Measurements from ENCODE around the gene CNPPD1. TPM values are rescaled to one million over a fixed set of nuclear protein-coding genes. Genes with fewer than 3 reads are reported as not detected.

Gene CNPPD1
- total RNA-seq (2014; rRNA removed; shearing (Covaris generic)): 49.8 and 53.0 TPM in 2 replicates

- peak; percentile 90 for DNase-seq (ENCODE audit: low spot score)
These were observed at the start of gene CNPPD1 for GRCh38 chr2:219176818-219177551. TSS of gene CNPPD1 (minus strand) at chr2:219176925. CDS start at chr2:219176828, 97 bp downstream.

DNA sequence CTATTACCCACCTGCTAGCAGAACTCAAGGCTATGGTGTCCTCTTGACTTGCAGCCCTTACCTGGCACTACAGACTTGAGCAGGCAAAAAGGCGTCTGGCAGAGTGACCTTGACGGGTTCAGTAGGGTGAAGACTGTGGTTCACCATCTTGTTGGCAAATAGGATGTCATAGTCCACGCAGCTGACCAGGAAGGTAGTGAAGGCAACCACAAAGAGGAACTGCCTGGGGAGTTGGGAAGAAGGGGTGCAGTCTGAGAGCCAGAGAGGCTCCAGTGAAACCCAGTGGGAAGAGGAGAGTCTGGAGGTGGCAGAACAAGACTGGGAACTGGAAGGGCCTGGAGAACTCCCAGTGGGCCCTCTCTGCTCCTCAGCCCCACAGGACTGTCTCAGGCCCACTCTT, 48.6 kb upstream of the CNPPD1 start:
- no peak for DNase-seq (ENCODE audit: low spot score)

DNA sequence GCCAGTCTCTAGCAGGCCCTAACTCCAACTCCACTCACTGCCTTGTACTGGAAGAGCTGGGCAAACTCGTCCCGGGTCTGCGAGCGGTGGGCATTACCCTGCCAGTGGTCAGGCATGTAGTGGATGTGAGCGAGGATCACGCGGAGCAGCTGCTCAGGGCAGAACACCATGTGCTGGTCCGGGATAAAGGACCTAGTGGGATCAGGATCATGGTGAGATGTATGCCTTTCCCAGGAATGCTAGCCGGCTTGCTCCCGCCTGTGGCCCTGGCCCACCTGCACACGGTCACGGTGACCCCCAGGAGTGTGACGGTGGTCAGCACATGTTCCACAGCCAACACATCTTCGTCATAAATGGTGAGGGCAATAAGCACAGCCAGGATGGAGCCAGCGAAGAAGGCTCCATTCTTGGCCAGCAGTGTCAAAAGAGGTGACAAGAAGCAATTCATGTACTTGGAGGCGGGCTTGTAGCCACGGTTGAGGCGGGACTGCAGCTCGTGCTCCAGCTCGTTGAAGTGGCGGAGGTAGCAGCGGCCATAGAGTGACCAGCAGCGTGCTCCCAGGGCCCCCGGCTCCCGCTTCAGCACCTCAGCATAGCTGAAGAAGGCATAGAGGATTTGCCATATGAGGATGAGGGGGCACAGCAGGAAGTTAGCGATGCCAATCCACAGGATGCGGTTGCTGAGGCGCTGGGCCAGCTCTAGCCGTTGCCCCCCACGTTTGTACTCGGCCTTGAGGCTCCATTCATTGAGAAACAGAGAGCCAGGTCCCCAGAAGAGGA, 47.3 kb upstream of the CNPPD1 start:
- DNase-seq (ENCODE audit: low spot score): no peak

GRCh38 chr2:219221957-219222518, 45.3 kb upstream of the CNPPD1 start:
- DNase-seq (ENCODE audit: low spot score): no peak

GRCh38 chr2:219220652-219221402, 44.1 kb upstream of the CNPPD1 start:
- no peak for DNase-seq (ENCODE audit: low spot score)

- no peak for DNase-seq (ENCODE audit: low spot score)
These were observed 43.2 kb upstream of the CNPPD1 start for GRCh38 chr2:219219784-219220532.

GRCh38 chr2:219218732-219219701, 42.3 kb upstream of the CNPPD1 start, which contains the start of gene ABCB6:
TSS of gene ABCB6 (minus strand) at chr2:219218958. CDS start at chr2:219218673, 285 bp downstream.
- peak; percentile 89 for DNase-seq (ENCODE audit: low spot score)

DNA sequence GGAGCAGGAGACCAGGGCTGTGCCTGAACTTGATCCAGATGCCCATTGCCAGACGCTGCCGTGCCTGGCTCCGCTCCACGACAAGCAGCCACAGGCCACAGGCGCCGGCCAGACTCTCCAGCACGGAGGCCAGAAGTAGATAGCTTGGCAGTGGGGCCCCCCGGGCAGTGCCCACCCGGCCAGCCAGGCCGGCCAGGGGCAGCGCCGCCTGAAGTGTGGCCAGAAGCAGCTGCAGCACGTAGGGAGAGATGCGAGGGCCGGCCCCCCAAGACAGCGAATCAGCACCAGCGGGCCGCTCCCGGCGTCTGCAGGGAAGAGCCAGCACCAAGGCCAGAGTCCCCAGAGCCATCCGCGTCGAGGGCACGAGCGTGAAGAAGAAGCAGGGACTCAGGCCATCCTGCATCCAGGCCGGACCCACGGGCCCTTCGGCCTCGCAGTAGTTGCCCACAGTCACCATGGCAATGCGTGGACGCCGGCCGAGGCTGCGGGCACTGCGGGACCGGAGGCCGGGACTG, 41.5 kb upstream of the CNPPD1 start:
- DNase-seq (ENCODE audit: low spot score): peak; percentile 72

DNA sequence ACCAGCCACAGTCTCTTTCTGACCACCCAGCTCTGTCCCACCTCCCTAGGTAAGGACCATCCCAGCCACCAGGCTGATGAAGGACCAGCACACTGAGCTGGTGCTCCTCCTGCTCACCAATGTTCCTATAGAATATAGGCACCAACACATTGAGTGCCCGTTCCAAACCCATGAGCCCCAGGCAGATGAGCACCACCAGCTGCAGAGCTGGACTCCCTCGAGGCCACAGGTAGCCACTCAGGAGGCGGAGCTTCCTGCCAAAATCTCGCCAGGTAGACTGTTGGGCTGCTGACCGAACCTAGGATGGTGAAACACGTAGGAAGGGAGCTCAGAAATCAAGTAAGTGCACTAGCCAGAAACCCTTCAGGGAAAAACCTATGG, 39.8 kb upstream of the CNPPD1 start:
- no peak for DNase-seq (ENCODE audit: low spot score)

DNA sequence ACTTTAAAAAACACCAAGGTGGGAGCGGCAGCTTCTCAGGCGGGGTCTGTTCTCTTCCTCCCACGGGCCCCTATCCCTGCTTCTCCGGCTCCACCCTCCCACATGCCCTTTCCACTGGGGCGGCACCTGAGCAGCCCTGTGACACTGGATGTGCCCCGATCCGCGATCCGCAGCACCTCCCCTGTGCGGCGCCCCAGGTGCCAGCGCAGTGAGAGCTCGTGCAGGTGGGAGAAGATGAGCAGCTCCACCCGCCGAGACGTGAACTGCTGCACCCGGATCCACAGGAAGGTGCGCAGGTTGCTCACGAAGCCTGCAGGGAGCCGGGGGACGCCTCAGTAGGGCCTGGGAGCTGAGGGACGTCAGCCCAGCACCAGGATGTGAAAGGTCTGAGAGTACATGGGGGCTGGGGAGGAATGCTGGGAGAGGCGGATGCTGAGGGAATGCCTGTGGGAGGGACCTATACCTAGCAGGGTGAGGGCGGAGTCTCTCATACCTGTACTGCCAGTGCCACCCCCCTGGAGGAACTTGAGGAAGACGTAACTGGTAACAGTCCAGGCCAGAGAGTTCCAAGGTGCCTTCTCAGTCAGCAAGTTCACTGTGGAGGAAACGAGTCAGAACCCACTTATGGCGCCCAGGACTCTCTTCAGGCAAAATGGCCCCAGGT, 39.3 kb upstream of the CNPPD1 start:
- DNase-seq (ENCODE audit: low spot score): peak; percentile 76

GRCh38 chr2:219214786-219215185, 38.1 kb upstream of the CNPPD1 start:
- no peak for DNase-seq (ENCODE audit: low spot score)

DNA sequence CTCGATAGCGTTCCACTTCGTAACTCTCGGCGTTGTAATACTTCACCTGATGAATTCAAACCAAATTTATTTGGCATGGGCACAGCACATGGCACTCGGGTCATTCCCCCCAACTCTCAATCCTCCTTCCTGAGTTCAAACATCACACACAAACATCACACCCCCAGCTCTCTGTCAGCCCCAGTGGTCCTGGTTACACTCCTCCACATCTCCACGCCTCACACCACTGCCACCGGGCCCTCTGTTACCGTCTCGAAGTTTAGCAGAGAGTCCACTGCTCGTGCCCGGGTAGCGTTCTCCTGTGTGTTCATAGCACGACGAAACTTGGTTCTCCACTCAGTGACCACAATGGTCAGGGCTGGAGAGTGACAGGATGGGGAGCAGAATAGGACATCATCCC, 37.4 kb upstream of the CNPPD1 start:
- no peak for DNase-seq (ENCODE audit: low spot score)

DNA sequence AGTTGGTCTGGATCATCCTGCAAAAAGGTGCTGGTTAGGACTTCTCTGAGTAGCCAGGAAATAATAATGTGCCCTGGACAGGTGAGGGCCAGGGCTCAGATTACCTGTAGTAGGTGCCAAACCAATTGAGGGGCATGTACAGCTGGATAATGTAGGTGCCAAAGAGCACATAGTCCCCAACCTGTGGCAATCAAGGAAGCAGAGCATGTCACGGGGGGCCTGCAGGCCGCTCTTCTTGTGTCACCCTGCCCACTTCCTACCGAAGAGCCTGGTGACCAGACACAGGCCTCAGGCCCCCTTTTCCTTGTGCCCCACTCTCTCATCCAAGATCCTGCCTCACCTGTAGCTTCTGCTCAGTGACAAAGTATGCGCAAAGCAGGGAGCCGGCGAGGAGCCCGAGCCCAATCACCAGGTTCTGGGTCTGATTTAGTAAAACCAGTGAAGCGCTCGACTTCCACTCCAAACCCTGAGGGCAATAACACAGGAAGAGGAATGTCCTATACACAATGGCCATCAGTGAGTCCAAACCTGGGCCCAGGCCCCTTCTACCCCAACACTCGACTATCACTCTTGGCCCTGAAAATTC, 36.9 kb upstream of the CNPPD1 start:
- DNase-seq (ENCODE audit: low spot score): no peak

- no peak for DNase-seq (ENCODE audit: low spot score)
These were observed 36.3 kb upstream of the CNPPD1 start for GRCh38 chr2:219213026-219213415.

GRCh38 chr2:219210886-219211362, 34.2 kb upstream of the CNPPD1 start:
- DNase-seq (ENCODE audit: low spot score): no peak

GRCh38 chr2:219210196-219210885, 33.6 kb upstream of the CNPPD1 start:
- DNase-seq (ENCODE audit: low spot score): no peak

- DNase-seq (ENCODE audit: low spot score): no peak
These were observed 32.8 kb upstream of the CNPPD1 start for GRCh38 chr2:219209236-219210195.

Measured in HT-29 (cell line).